Neural progenitor cell (in vitro differentiated cells): ENCODE data around the gene SLC50A1. TPM values are rescaled to one million over a fixed set of nuclear protein-coding genes. Genes with fewer than 3 reads are reported as not detected.

Experiments
- DNase-seq: peaks from one replicate; pipeline ENCODE4 v3.0.0-alpha.2; 2016; ENCODE audit warnings: low spot score
- H2AFZ ChIP-seq: fragments of 200-600 bp; sonication (generic); replicated peaks from 2 replicates; pipeline ENCODE4 v1.6.1; 2016; ENCODE audit warnings: antibody characterized with exemption
- H3F3A ChIP-seq: fragments of 200-600 bp; sonication (generic); 2 replicates; pipeline ENCODE4 v1.6.1; 2016; ENCODE audit warnings: antibody characterized with exemption, low read depth
- H3K27ac ChIP-seq: fragments of 200-600 bp; sonication (generic); 2 replicates; pipeline ENCODE4 v1.5.1; 2016; ENCODE audit warnings: mild to moderate bottlenecking
- H3K27me3 ChIP-seq: fragments of 200-600 bp; sonication (generic); 2 replicates; pipeline ENCODE4 v1.6.1; 2016; ENCODE audit warnings: mild to moderate bottlenecking, moderate library complexity
- H3K36me3 ChIP-seq: fragments of 200-600 bp; sonication (generic); 2 replicates; pipeline ENCODE4 v1.5.1; 2016
- H3K4me1 ChIP-seq: fragments of 200-600 bp; sonication (generic); 2 replicates; pipeline ENCODE4 v1.6.1; 2016; ENCODE audit warnings: mixed run types
- H3K4me2 ChIP-seq: fragments of 200-600 bp; sonication (generic); 2 replicates; pipeline ENCODE4 v1.6.1; 2016
- H3K4me3 ChIP-seq: fragments of 200-600 bp; sonication (generic); 2 replicates; pipeline ENCODE4 v1.5.1; 2016
- H3K79me2 ChIP-seq: fragments of 200-600 bp; sonication (generic); 2 replicates; pipeline ENCODE4 v1.6.1; 2016; ENCODE audit warnings: low read depth
- H3K9ac ChIP-seq: fragments of 200-600 bp; sonication (generic); 2 replicates; pipeline ENCODE4 v1.6.1; 2016
- H3K9me3 ChIP-seq: fragments of 200-600 bp; sonication (generic); 2 replicates; pipeline ENCODE4 v1.5.1; 2016; ENCODE audit warnings: low read depth
- H4K20me1 ChIP-seq: fragments of 200-600 bp; sonication (generic); 2 replicates; pipeline ENCODE4 v1.6.1; 2016; ENCODE audit warnings: low read depth
- H3K27ac Mint-ChIP-seq: 3 replicates; pipeline ENCODE4 v1.8.0; 2021; ENCODE audit warnings: mixed read lengths
- H3K27me3 Mint-ChIP-seq: 2 replicates; pipeline ENCODE4 v1.8.0; 2022; ENCODE audit warnings: low read depth, mild to moderate bottlenecking, inconsistent platforms, moderate library complexity, mixed read lengths; ENCODE audit not compliant: insufficient read depth
- H3K36me3 Mint-ChIP-seq: 3 replicates; pipeline ENCODE4 v1.8.0; 2021; ENCODE audit warnings: mixed read lengths
- H3K4me1 Mint-ChIP-seq: 3 replicates; pipeline ENCODE4 v1.8.0; 2021; ENCODE audit warnings: mixed read lengths
- H3K4me3 Mint-ChIP-seq: 3 replicates; pipeline ENCODE4 v1.8.0; 2021; ENCODE audit warnings: mild to moderate bottlenecking, moderate library complexity, mixed read lengths
- H3K9me3 Mint-ChIP-seq: 3 replicates; pipeline ENCODE4 v1.8.0; 2020; ENCODE audit warnings: mixed read lengths
- EZH2 ChIP-seq: fragments of 200-600 bp; sonication (generic); IDR thresholded peaks from 2 replicates; pipeline ENCODE4 v1.6.1; 2017; ENCODE audit warnings: antibody characterized with exemption, mild to moderate bottlenecking, moderate library complexity
- EZH2phosphoT487 ChIP-seq: fragments of 200-600 bp; sonication (generic); IDR thresholded peaks from 2 replicates; pipeline ENCODE4 v1.6.1; 2017; ENCODE audit warnings: antibody characterized with exemption
- total RNA-seq: library from RNA; depleted of rRNA; stranded (reverse); fragments of >200 nt; gene quantifications from 2 replicates; pipeline ENCODE4 v1.2.3, GENCODE V29; 2015; ENCODE audit warnings: low replicate concordance
- TF ChIP-seq, protein P1 (sequence below): fragments of 200-600 bp; sonication (generic); IDR thresholded peaks from 2 replicates; pipeline ENCODE4 v1.5.1; 2017; ENCODE audit warnings: antibody characterized with exemption, mild to moderate bottlenecking

SLC50A1 gene
- total RNA-seq, 1 donor from 2014 or later = 14.4 TPM

DNA sequence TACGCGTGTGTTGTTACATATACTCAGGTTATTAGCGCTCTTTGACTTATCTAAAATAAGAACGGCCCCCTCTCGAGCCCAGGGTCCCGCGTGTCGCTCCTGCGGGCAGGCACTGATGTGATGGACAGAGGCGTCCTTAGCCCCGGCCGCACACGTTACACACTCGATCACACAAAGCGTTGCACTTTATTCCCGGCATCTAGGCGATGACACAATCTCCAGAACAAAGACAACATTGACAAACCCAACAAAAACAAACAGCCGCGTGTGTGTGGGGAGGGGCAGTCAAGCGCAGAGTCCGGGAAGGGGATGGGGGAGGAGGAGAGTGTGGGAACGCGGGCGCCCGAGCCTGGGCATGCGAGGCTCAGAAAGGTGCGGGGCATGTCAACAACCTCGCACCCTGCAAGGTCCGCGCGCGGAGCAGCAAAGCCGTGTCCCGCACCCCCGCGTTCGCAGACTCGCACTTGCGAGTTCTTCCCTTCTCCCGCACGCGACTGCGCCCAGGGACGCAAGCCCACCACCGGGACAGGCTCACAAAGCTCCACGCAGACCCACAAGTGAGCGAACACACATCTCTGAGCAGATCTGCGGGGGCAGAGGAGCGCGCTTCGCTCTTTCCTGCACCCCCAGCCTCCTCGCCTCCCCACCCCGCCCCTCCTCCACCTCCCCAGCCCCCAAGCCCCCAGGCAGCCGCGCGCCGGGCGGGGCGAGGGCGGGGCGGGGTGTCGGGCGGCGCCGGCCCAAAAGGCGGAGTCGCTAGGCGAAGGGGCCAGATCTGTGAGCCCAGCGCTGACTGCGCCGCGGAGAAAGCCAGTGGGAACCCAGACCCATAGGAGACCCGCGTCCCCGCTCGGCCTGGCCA, 8.3 kb upstream of the SLC50A1 start, which contains the start of gene EFNA1:
TSS of gene EFNA1 (plus strand) at position 772 of the 862 bp plus-strand sequence. CDS start 102 bp downstream, outside the sequence.
- peaks cover 59% of the 10 kb centered on the region for H3K4me1 ChIP-seq
- H3K4me3 ChIP-seq = peak within 1 kb of the TSS; percentile 64
- peaks cover 39% of the 10 kb centered on the region for H3F3A ChIP-seq
- peak; percentile 78 for DNase-seq
- H3K79me2 ChIP-seq = no peaks in the 10 kb centered on the region
- H2AFZ ChIP-seq = no peak within 1 kb of the TSS
- Mint-ChIP-seq H3K4me3 (peak within 1 kb of the TSS; percentile 90), H3K36me3 (no peaks in the 10 kb centered on the region), H3K4me1 (peaks cover 51% of the 10 kb centered on the region), H3K9me3 (no peaks in the 10 kb centered on the region), H3K27ac (no peak within 1 kb of the TSS), H3K27me3 (peaks cover 56% of the 10 kb centered on the region)
- no peak within 1 kb of the TSS for H3K9ac ChIP-seq
- TF ChIP-seq, protein P1, sequence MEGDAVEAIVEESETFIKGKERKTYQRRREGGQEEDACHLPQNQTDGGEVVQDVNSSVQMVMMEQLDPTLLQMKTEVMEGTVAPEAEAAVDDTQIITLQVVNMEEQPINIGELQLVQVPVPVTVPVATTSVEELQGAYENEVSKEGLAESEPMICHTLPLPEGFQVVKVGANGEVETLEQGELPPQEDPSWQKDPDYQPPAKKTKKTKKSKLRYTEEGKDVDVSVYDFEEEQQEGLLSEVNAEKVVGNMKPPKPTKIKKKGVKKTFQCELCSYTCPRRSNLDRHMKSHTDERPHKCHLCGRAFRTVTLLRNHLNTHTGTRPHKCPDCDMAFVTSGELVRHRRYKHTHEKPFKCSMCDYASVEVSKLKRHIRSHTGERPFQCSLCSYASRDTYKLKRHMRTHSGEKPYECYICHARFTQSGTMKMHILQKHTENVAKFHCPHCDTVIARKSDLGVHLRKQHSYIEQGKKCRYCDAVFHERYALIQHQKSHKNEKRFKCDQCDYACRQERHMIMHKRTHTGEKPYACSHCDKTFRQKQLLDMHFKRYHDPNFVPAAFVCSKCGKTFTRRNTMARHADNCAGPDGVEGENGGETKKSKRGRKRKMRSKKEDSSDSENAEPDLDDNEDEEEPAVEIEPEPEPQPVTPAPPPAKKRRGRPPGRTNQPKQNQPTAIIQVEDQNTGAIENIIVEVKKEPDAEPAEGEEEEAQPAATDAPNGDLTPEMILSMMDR = no peak
- TF ChIP-seq EZH2 = peak; percentile 39
- peak; percentile 48 for TF ChIP-seq EZH2phosphoT487
- H3K9me3 ChIP-seq = no peaks in the 10 kb centered on the region
- H3K36me3 ChIP-seq = no peaks in the 10 kb centered on the region
- H3K27me3 ChIP-seq = peaks cover 85% of the 10 kb centered on the region
- no peak within 1 kb of the TSS for H3K27ac ChIP-seq
- peak within 1 kb of the TSS; percentile 95 for H3K4me2 ChIP-seq
- H4K20me1 ChIP-seq = peaks cover 13% of the 10 kb centered on the region

DNA sequence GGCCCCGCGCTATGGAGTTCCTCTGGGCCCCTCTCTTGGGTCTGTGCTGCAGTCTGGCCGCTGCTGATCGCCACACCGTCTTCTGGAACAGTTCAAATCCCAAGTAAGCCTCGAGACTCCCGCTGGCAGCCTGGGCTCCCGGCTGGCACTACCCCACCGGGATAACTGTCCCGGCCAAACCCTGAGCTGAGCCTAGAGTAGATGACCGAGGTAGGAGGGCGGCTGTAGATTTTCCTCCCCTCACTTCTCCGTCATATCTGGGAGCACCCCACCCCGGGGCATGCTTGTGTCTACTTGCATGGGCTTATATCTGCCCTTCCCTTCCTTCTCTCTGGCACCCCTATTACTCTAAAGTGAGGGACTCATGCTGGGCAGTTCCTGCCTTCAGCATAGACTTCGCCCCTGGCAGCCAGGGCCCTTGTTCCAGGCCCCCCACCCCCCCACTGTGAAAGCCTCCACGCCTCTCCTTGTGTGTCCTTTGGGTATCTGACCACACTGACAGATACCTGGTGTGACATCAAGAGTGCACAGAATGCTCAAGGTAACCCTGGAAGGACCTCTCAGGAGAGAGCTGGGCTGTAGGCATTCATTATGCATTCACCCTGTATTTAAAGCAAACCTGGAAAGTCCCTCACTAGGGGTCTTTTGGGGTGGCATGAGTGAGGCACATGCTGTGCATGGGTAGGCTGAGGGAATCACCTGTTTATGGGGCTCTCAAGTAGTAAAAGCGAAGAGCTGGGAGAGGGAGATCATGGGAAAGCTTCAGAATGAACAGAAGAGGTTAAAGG, 7.5 kb upstream of the SLC50A1 start:
- no peak overlapping the region for H3K27ac Mint-ChIP-seq

DNA sequence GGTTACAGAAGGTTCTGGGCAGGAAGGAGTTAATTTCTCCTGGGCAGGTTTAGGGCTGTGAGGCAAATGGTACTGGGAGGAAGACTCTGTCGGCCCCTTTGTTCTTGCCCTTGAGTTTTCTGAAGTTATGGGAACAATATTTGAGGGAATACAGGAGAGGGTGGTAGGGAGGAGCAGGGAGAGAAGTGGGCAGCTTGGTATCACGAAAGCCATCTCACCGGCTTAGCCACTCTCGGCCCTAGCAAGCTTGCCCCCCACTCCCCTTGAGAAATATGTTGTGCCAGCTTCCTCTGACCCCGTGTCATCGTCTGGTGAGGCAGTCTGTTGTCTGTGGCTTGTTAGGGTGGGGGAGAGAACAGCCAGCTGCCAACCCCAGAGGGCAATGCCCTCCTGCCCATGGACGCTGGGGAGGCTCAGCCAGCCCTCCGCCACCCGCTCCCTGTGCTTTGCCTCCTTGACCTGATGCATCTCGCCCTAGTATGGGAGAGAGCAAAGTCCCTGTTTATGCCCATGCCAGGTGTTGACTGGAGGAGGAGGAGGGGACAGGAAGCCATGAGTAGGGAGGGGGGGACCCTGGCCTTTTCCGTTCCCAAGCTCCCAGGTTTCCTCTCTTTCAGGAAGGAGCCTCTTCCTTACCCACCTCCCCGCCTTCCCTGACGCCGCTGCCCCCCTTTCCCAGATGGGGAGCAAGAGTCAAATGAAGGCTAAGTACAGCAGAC, 6.7 kb upstream of the SLC50A1 start:
- no peaks in the 10 kb centered on the region for H3K79me2 ChIP-seq
- TF ChIP-seq EZH2 = no peak
- no peak for TF ChIP-seq EZH2phosphoT487
- TF ChIP-seq, protein P1 = no peak
- Mint-ChIP-seq H3K4me1 (peaks cover 53% of the 10 kb centered on the region), H3K27me3 (peaks cover 52% of the 10 kb centered on the region), H3K36me3 (peaks cover 2% of the 10 kb centered on the region), H3K9me3 (no peaks in the 10 kb centered on the region), H3K4me3 (peak overlapping the region; percentile 83), H3K27ac (no peak overlapping the region)
- H3K4me1 ChIP-seq = peaks cover 59% of the 10 kb centered on the region
- peak overlapping the region; percentile 64 for H3K4me3 ChIP-seq
- no peak overlapping the region for H3K27ac ChIP-seq
- no peaks in the 10 kb centered on the region for H3K36me3 ChIP-seq
- H4K20me1 ChIP-seq = peaks cover 13% of the 10 kb centered on the region
- H3K9ac ChIP-seq = no peak overlapping the region
- H3K9me3 ChIP-seq = no peaks in the 10 kb centered on the region
- H3F3A ChIP-seq = peaks cover 39% of the 10 kb centered on the region
- H2AFZ ChIP-seq = no peak overlapping the region
- DNase-seq = no peak
- H3K4me2 ChIP-seq = peak overlapping the region; percentile 95
- H3K27me3 ChIP-seq = peaks cover 70% of the 10 kb centered on the region

More for the DNA sequence above, 7.5 kb upstream of the SLC50A1 start:
- no peak for DNase-seq
- Histone ChIP-seq H3F3A (peaks cover 39% of the 10 kb centered on the region), H2AFZ (no peak overlapping the region), H3K27me3 (peaks cover 77% of the 10 kb centered on the region), H3K9me3 (no peaks in the 10 kb centered on the region), H3K27ac (no peak overlapping the region), H3K4me3 (peak overlapping the region; percentile 64), H3K36me3 (no peaks in the 10 kb centered on the region), H3K4me1 (peaks cover 59% of the 10 kb centered on the region), H3K79me2 (no peaks in the 10 kb centered on the region), H3K9ac (no peak overlapping the region), H4K20me1 (peaks cover 13% of the 10 kb centered on the region), H3K4me2 (peak overlapping the region; percentile 95)
- H3K36me3 Mint-ChIP-seq = peaks cover 1% of the 10 kb centered on the region
- peaks cover 51% of the 10 kb centered on the region for H3K27me3 Mint-ChIP-seq
- TF ChIP-seq, protein P1 = no peak
- no peak for TF ChIP-seq EZH2phosphoT487
- no peak for TF ChIP-seq EZH2
- no peaks in the 10 kb centered on the region for H3K9me3 Mint-ChIP-seq
- peaks cover 51% of the 10 kb centered on the region for H3K4me1 Mint-ChIP-seq
- H3K4me3 Mint-ChIP-seq = peak overlapping the region; percentile 83
